Subcutaneous abdominal adipose tissue (tissue), 5 donors: ENCODE results near the gene DCANP1.

Source experiments
- H3K27ac ChIP-seq: one replicate; pipeline ENCODE4 v1.7.0; 2013; ENCODE audit warnings: low read depth, mild to moderate bottlenecking, inconsistent platforms, low read length, moderate library complexity
- H3K27me3 ChIP-seq, 5 donors: one replicate each; pipeline ENCODE4 v1.7.0; 2013; ENCODE audit warnings: low read length in 5 of 5, inconsistent platforms in 1 of 5; ENCODE audit not compliant: control insufficient read depth in 5 of 5, insufficient read depth in 4 of 5
- H3K36me3 ChIP-seq, 5 donors: one replicate each; pipeline ENCODE4 v1.7.0; 2013; ENCODE audit warnings: low read length in 5 of 5; ENCODE audit not compliant: control insufficient read depth in 5 of 5, insufficient read depth in 5 of 5
- H3K4me1 ChIP-seq, 5 donors: one replicate each; pipeline ENCODE4 v1.7.0; 2013; ENCODE audit warnings: low read length in 5 of 5, mild to moderate bottlenecking in 3 of 5, moderate library complexity in 1 of 5; ENCODE audit not compliant: control insufficient read depth in 5 of 5, insufficient read depth in 5 of 5
- H3K4me3 ChIP-seq, 5 donors: one replicate each; pipeline ENCODE4 v1.7.0; 2013; ENCODE audit warnings: low read length in 5 of 5, low read depth in 1 of 5
- H3K9ac ChIP-seq, 5 donors: one replicate each; pipeline ENCODE4 v1.7.0; 2013; ENCODE audit warnings: low read length in 5 of 5, mild to moderate bottlenecking in 4 of 5, moderate library complexity in 3 of 5
- H3K9me3 ChIP-seq, 5 donors: one replicate each; pipeline ENCODE4 v1.7.0; 2013; ENCODE audit warnings: low read length in 5 of 5; ENCODE audit not compliant: control insufficient read depth in 5 of 5
- donor health status: healthy.
- donor health status: healthy.
- donor health status: healthy.
- donor health status: healthy.
- donor health status: healthy.

The DCANP1 gene

DNA sequence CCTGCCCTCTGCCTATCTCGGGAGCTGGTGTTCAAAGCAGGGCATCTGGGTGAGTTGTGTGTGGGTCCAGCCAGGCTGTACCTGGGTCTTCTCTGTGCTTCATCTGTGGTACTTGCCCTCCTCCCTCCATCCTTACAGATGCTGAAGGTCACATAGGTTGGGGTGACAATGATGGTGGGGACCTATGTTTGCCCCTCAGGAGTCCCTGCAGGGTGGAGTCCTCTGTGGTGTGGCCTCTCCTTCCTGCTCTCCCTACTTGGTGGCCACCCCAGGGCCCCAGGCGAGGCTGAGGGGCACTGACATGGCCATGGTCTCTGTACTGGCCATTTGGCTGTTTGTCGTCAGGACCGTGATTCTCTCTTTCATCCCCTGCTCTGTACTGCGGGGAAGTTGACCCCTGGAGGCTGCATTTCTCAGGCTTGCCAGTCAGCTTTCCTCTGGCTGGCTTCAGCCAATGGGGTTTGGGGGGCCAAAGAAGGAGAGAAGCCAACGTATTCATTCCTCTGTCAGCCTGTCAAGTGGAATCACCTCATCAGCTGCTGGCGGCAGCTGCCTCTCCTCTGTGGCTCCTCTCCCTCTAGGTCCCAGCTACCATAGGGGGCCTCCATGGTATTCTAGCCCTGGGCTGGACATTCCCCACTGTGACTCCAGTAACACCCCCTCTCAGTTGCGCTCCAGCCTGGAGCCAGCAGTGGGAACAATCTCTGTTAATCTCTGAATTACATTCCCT lies 4.6 kb downstream of the DCANP1 start:
- no peak overlapping the region for H3K4me3 ChIP-seq
- no peaks in the 10 kb centered on the region for H3K36me3 ChIP-seq
- H3K27ac ChIP-seq = no peak overlapping the region
- no peak overlapping the region for H3K9ac ChIP-seq
- peaks cover 0 to 6% (median 0%) of the 10 kb centered on the region in 5 donors for H3K27me3 ChIP-seq
- peaks cover 0 to 57% (median 41%) of the 10 kb centered on the region in 5 donors for H3K4me1 ChIP-seq
- no peaks in the 10 kb centered on the region for H3K9me3 ChIP-seq

DNA sequence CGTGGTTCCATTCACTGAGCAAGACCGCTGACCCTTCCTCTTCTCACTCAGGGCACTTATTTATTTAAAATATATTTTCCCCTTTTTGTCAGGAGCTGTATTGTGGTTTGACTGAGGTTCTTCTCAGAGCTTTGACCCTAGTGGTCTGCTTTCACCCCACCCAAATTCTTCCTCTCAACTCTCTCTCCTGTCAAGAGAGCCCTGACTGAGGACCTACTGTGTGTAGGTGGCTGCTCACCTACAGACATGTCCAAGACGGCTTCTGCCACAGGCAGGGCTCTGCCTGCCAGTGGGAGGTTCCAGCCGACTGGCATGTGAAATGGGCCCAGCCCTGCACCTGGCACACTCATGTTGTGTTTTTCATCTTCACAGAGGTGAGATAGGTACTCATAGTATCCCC lies 5.2 kb downstream of the DCANP1 start:
- H3K27ac ChIP-seq = no peak overlapping the region
- no peak overlapping the region for H3K9ac ChIP-seq
- no peaks in the 10 kb centered on the region for H3K36me3 ChIP-seq
- peaks cover 0 to 2% (median 0%) of the 10 kb centered on the region in 5 donors for H3K27me3 ChIP-seq
- no peak overlapping the region for H3K4me3 ChIP-seq
- peaks cover 0 to 64% (median 44%) of the 10 kb centered on the region in 5 donors for H3K4me1 ChIP-seq
- no peaks in the 10 kb centered on the region for H3K9me3 ChIP-seq

DNA sequence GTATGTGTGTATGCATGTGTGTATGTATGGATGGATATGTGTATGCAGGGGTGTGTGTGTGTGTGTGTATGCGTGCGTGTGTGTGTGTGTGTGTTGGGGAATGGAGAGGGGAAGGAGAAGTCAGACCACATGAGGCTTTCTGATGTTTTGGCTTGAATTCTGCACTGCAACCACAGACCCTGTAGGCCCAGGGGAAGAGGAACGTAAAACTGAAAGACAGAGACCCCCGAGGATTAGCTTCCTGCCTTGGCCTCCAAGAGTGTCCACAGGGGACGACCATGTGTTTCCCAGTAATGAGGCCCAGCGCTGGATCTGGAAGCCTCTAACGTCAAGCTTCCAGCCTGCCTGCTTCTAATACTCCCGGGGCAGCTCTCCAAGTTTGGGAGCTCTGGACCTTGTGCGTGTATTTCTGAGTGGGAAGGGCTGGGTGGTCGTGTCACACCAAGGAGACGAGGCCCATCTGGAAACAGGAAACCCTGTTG lies 5.8 kb downstream of the DCANP1 start:
- H3K4me3 ChIP-seq = no peak overlapping the region
- H3K27me3 ChIP-seq = no peaks in the 10 kb centered on the region

DNA sequence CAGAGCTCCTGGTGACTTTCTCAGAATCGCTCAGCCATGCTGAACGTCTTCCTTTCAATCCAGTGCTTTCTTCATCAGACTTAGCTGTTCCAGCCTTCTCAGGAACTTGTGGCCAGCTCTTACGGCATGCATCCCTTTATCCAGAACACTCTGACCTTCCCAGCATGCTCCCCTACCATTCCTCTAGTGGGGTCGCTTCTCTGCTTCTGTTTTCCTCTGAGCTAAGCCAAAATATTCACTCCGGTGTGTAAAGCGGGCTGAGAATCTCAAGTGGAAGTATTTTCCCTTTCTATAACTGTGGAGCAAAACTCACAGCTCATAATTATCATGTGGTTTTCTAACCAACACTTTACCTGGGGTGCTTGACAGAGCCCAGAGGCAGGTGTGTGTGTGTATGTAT lies 6.2 kb downstream of the DCANP1 start:
- H3K9ac ChIP-seq = no peak overlapping the region
- no peak overlapping the region for H3K27ac ChIP-seq
- H3K9me3 ChIP-seq = no peaks in the 10 kb centered on the region
- H3K36me3 ChIP-seq = no peaks in the 10 kb centered on the region
- peaks cover 0 to under 1% (median 0%) of the 10 kb centered on the region in 5 donors for H3K27me3 ChIP-seq
- H3K4me3 ChIP-seq = no peak overlapping the region
- peaks cover 0 to 69% (median 47%) of the 10 kb centered on the region in 5 donors for H3K4me1 ChIP-seq

More for the DNA sequence above, 5.8 kb downstream of the DCANP1 start:
- no peaks in the 10 kb centered on the region for H3K9me3 ChIP-seq
- peaks cover 0 to 69% (median 47%) of the 10 kb centered on the region in 5 donors for H3K4me1 ChIP-seq
- H3K27ac ChIP-seq = no peak overlapping the region
- H3K36me3 ChIP-seq = no peaks in the 10 kb centered on the region
- no peak overlapping the region for H3K9ac ChIP-seq

DNA sequence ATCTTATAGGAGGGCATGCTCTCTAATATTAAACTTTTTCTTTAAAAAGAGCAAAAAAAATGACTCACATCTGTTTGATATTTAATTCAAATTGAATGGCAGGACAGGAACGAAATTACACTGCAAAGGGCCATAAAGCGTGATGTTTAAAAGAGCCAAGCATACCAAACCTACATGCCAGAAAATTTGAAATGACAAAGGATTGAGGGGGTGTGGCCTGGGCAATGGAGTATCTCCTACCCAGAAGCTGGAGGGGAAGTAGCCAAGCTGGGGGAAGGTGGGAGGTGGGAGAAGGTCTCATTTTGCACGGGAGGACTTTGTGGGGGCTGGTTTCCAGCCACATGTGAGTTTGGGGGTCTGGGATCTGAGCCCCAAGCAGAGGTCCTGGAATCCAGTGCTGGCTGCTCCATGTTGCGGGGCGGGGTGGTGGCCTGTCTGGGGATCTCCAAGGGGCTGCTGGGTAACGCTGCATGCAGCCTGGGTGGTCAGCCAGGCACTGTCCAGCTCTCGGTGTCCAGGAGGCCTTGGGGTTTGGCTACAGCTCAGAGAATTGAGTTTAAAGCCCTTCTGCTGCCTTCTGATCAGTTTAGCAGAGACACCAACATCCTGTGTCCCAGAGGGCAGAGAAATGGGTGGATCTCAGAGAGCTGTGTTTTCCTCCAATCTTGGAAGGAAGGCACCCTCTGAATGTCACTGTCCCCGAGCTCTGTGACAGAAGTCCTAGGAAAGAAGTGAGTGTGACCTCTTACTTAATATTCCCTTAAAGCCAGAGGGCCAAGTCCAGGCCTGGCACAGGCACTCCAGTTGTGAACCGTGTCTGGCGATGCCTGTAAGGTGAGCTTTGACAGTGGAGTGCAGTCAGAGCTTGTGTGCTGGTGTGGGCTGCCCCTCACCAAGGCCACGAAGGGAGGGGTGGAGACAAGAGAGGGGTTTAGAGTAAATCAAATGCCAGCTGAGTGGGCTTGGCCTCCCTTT lies 7.6 kb downstream of the DCANP1 start:
- Histone ChIP-seq H3K27me3 (peaks cover 0 to 6% (median 0%) of the 10 kb centered on the region in 5 donors), H3K9me3 (no peaks in the 10 kb centered on the region), H3K9ac (peak overlapping the region in 1 of 5 donors; percentile 16), H3K36me3 (no peaks in the 10 kb centered on the region), H3K4me1 (peaks cover 0 to 67% (median 53%) of the 10 kb centered on the region in 5 donors), H3K27ac (no peak overlapping the region), H3K4me3 (no peak overlapping the region)

DNA sequence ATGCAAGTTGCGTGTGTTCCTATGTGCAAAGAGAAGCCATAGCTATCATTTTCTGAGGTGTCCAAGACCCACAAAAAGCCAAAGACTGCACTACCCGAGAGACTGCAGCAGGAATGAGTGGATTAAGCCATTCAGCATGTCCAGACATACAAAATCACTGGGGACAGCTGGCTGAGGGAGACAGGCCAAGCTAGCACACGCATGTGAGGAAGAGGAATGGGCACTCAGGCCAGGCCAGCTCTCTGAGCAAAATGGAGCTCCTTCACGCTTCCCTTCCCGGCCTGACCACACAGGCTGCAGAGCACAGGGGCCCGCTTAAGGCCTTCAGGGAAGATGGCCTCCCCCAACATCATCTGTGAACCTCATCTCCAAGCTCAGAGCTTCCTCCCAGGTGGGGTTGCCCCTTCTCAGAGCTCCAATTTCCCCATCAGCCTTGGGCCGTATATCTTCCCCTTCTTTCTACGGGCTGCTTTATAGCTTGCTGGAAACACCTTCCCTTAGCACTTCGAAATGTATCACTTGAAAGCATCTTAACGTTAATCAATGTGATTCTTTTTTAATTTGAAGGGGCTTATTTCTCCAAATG lies 8.4 kb downstream of the DCANP1 start:
- no peak overlapping the region for H3K27ac ChIP-seq

DNA sequence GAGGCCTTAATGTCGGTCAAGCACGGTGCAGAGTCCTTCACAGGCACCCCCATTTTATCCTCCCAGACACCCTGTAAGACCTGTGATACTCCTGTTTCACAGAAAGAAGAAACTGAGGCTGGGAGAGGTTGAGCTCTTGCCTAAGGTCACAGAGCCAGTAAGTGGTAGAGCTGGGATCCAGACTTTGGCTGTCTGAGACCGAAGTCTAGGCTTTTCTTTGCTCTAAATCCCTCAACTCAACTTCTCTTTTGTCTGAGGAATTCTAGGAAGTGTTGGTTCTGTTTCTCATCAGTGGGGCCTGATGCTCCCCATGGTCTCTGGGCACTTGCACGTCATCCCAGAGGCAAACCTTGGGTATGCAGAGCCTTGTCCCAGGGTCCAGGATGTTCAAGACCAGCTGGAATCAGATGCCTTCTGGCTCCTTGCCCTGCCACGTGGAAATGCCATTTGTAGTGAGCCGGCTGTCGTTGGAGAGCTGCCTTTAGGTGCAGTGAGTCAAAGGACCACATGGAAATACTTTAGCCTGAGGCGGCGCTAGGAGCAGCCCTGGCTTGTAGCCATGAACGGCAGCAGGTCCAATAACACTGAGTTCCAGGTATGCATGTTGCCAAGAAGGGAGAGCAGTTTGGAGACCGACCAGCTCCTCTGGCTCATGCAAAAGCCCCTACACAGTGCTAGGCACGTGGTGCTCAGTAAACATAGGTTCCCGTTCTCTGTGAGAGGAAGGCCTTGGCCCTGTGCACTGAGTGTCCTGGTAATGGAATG lies 9.2 kb downstream of the DCANP1 start:
- no peak overlapping the region for H3K4me3 ChIP-seq
- H3K27ac ChIP-seq = no peak overlapping the region
- no peak overlapping the region for H3K9ac ChIP-seq
- no peaks in the 10 kb centered on the region for H3K9me3 ChIP-seq
- H3K27me3 ChIP-seq = peaks cover 0 to 6% (median 0%) of the 10 kb centered on the region in 5 donors
- H3K4me1 ChIP-seq = peaks cover 3 to 69% (median 58%) of the 10 kb centered on the region in 5 donors
- H3K36me3 ChIP-seq = no peaks in the 10 kb centered on the region

More for the DNA sequence above, 8.4 kb downstream of the DCANP1 start:
- H3K4me3 ChIP-seq = no peak overlapping the region
- peak overlapping the region in 1 of 5 donors; percentile 7 for H3K9ac ChIP-seq
- peaks cover 0 to 6% (median 0%) of the 10 kb centered on the region in 5 donors for H3K27me3 ChIP-seq
- H3K36me3 ChIP-seq = no peaks in the 10 kb centered on the region
- no peaks in the 10 kb centered on the region for H3K9me3 ChIP-seq
- peaks cover 3 to 73% (median 61%) of the 10 kb centered on the region in 5 donors for H3K4me1 ChIP-seq

DNA sequence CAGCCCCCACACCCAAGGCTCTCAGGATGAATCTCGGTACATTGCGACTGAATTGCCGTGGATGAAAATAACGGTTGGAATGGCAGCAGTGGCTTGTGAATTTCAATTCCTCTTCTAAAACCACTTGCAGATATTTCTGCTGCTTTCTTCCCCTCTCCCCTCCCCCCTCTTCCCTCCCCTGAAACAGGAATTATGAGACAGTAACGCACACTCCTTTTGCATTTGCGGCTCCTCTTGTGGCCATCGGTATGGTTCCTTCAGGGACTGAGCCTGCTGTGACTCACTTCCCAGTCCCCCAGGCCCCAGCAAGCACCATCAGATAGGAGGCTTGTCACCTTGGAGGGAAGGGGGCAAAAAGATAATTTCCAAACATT lies 9.7 kb downstream of the DCANP1 start:
- no peak overlapping the region for H3K9ac ChIP-seq
- H3K36me3 ChIP-seq = no peaks in the 10 kb centered on the region
- H3K4me3 ChIP-seq = no peak overlapping the region
- no peak overlapping the region for H3K27ac ChIP-seq
- H3K27me3 ChIP-seq = peaks cover 0 to 6% (median 0%) of the 10 kb centered on the region in 5 donors
- H3K4me1 ChIP-seq = peaks cover 3 to 64% (median 54%) of the 10 kb centered on the region in 5 donors
- no peaks in the 10 kb centered on the region for H3K9me3 ChIP-seq

DNA sequence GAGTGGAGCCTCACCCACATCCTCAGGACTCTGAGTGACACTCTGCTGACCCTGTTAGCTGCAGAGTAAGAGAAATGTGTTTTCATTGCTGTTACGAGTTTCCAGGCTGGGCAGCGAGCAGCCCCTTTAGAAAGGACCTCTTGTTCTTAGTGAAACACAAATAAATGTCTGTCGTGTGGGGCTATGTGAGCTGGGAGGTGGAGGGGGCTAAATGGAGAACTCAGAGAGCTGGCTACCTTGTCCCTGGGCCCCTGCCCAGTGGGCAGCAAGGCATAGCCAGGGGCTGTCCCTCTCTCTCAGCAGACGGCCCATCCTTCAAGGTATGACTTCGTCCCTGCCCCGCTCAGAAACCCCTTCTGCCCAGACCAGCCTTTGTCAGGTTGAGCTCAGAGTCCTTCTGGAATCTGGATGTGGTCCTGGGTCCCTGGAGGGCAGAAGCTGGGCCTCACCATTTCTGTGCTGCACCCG lies 10.2 kb downstream of the DCANP1 start:
- H3K27me3 ChIP-seq = peaks cover 0 to 6% (median 0%) of the 10 kb centered on the region in 5 donors
- no peak overlapping the region for H3K27ac ChIP-seq
- no peaks in the 10 kb centered on the region for H3K9me3 ChIP-seq
- H3K36me3 ChIP-seq = no peaks in the 10 kb centered on the region
- H3K9ac ChIP-seq = no peak overlapping the region
- no peak overlapping the region for H3K4me3 ChIP-seq
- H3K4me1 ChIP-seq = peaks cover 3 to 62% (median 51%) of the 10 kb centered on the region in 5 donors
